D721Med (cell line): Measurements from ENCODE around the gene ZRANB2.

Source experiments
- DNase-seq: peaks from one replicate; pipeline ENCODE4 v3.0.0; 2011; ENCODE audit warnings: low spot score; ENCODE audit not compliant: insufficient read length
- FAIRE-seq: peaks from 2 replicates; lab custom pipeline; 2011; peaks lifted over from hg19 to GRCh38; lab: Jason Lieb, UNC
- TF ChIP-seq, protein P1 (sequence below): IDR thresholded peaks from 2 replicates; pipeline ENCODE4 v1.5.1; 2012; ENCODE audit warnings: mild to moderate bottlenecking, control low read depth; ENCODE audit not compliant: insufficient read depth; ENCODE audit errors: missing control alignments

Gene ZRANB2

DNA sequence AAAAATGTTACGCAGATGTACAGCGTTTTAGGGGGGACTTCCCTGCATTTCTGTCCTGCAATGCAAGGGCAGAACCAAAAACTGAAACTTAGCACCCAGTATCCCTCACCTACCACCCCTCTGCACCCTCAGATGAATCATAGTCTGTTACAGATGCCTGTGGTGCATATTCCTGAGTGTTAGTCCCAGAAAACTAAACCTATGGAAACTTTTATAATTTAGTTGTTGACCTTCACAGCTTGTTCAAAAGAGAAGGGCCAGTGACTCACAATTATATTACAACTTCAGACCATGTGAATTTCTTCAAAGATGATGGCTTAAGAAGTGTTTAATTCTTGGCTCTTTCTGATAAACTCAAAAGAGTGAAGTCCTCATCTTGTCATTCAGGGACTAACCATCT lies 39.0 kb downstream of the ZRANB2 start:
- no peak for DNase-seq

DNA sequence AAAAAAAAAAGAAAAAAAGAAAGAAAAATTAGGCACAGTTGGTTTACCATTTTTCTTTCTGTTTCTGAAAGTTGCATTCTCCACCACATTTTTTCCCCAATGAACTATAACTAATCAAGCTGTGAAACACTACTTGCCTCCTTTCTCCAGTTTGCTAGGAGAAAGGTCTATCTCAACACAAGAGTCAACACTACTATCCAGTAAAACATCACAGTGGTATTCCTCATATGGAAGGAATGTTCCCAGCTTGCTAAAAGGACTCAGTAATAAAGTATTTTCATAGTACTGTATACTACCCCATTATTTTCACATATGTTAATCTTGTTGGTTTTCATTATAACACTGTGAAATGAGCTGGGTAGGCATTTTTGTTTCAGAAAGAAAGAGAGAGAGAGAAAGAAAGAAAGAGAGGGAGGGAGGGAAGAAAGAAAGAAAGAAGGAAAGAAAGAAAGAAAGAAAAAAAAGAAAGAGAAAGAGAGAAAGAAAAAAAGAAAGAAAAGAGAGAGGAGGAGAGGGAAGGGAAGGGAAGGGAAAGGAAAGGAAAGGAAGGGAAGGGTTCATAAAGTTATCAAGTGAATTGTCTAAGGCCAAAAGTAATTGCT lies 41.1 kb downstream of the ZRANB2 start:
- FAIRE-seq = no peak

More for the DNA sequence above, 39.0 kb downstream of the ZRANB2 start:
- TF ChIP-seq, protein P1, sequence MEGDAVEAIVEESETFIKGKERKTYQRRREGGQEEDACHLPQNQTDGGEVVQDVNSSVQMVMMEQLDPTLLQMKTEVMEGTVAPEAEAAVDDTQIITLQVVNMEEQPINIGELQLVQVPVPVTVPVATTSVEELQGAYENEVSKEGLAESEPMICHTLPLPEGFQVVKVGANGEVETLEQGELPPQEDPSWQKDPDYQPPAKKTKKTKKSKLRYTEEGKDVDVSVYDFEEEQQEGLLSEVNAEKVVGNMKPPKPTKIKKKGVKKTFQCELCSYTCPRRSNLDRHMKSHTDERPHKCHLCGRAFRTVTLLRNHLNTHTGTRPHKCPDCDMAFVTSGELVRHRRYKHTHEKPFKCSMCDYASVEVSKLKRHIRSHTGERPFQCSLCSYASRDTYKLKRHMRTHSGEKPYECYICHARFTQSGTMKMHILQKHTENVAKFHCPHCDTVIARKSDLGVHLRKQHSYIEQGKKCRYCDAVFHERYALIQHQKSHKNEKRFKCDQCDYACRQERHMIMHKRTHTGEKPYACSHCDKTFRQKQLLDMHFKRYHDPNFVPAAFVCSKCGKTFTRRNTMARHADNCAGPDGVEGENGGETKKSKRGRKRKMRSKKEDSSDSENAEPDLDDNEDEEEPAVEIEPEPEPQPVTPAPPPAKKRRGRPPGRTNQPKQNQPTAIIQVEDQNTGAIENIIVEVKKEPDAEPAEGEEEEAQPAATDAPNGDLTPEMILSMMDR = no peak
- FAIRE-seq = no peak

DNA sequence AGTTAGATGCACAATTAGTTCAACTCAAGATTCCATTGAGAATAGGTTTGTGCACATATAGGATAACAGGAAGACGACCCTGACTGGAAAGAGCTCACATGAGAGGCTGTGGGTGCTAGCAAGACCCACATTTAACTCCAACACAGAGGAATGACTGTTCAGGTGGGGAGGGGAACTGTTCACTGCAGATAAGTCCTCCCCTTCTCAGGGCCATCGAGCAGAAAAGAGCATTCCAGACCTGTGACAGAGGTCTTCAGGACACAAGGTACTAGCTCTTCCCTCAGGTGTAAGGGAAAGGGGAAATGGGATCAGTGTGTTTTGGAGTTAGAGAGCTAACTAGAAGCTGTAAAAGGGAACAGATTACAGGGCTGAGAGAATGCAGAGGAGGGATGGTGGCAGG lies 41.9 kb downstream of the ZRANB2 start:
- no peak for DNase-seq
- TF ChIP-seq, protein P1 = no peak
- FAIRE-seq = no peak

More for the DNA sequence above, 41.1 kb downstream of the ZRANB2 start:
- TF ChIP-seq, protein P1 = no peak
- DNase-seq = no peak

DNA sequence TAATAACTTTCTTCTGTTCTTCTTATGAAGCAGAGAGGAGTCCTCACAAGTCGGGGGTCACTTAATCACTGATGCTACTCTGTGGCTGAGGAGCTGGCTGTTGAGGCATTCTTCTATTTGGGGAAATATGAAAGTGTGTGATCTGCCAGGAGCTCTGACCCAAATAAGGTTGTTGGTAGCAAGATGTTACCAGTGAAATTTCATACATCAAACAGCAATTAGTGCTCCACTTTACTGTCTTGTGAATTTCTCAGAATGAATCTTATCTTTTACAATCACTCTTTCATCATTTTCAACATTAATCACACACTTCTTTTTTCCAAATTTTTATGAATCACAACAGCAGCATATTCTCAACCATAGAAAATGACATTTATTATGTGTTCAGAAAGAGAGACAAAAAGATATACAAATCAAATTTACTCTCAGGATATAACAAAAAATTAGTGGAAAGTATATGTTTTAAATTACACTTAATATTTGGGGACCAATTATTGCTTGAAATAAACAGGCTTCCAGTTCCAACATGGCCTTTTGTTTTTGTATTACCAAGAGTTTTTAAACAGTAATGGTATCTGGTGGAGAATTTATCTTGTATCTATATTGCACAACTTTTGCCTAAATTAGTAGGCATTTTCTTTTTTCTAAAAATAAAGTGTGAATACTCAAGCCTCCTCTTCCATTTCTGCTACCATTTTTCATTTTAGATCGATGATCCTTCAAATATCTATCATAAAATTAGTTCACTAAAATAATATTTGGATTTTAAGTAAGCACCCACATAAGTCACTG lies 42.8 kb downstream of the ZRANB2 start:
- TF ChIP-seq, protein P1 = no peak
- no peak for DNase-seq
- no peak for FAIRE-seq

DNA sequence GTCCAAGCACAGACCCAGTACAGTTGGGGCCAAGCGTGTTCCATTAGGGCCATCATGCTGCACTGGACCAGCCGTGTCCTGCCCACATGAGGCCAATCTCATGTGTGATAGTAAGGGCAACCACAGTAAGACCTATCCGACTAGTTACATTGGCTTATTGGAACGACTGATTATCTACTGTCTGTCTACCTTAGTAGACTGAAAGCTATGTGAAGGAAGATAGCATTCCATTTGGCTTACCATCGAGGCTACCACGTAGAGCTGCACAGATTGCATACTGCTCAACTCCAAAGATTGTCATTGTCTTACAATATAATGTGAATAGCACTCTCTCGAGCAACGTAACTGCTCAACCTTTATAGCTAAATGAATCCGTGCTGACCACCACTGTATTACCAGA lies 43.8 kb downstream of the ZRANB2 start:
- DNase-seq (no peak), FAIRE-seq (no peak)
- TF ChIP-seq, protein P1 = no peak

DNA sequence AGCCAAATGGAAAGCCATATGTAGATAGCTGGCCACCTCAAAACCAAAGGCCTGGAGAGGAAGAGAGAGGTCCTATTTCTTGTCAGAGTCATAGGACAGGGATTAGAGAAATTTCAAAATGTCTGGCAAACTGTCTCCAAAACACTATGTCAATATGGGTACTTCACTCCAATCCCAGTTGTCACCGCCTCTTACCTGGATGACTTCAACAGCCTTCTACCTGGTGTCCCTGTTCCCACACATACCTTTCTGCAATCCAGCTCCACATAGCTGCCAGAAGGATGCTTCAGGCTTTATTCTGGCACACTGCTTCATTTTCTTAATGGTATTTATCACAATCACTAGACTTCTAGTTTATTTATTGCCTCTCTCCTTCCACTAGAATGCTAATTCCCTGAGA lies 47.7 kb downstream of the ZRANB2 start:
- FAIRE-seq = no peak
- TF ChIP-seq, protein P1 = no peak
- no peak for DNase-seq

DNA sequence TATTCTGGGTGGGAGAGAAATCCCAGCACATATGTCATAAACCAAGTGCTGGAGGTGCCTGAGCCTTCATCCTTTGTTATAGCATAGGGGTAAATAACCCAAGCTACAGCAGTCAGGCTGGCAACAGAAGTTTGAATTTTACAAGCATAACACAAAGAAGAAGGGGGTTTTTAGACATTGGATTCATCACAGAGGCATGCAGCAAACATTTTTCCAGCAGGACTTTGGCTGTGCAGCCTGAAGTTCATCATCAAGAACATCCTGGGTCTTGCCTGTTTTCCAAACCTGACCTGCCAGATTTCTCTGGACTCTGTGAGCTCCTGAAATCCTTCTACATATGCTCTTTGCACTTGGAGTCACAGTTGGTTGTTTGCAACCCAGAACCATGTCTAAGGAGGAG lies 49.4 kb downstream of the ZRANB2 start:
- no peak for FAIRE-seq
- TF ChIP-seq, protein P1 = no peak
- no peak for DNase-seq
